ENCODE measurements around the gene ZNF821. TPM values are rescaled to one million over a fixed set of nuclear protein-coding genes. Genes with fewer than 3 reads are reported as not detected.

ZNF821 gene
- total RNA-seq, 1 donor from 2014 or later, result 10.4 TPM

GRCh38 chr16:71845639-71846430, 38.1 kb downstream of the ZNF821 start, which contains the start of gene ATXN1L:
TSS of gene ATXN1L (plus strand) at chr16:71845976. CDS start at chr16:71849741, 3,765 bp downstream.
- Histone ChIP-seq H3K4me3 (ENCODE audit: insufficient read depth, low read depth, low read length) (peak within 1 kb of the TSS; percentile 89), H3K36me3 (ENCODE audit: insufficient read depth, low read length) (peaks cover 16% of the 10 kb centered on the region), H3K9me3 (ENCODE audit: insufficient read depth, low read depth, low read length) (no peaks in the 10 kb centered on the region), H2AFZ (ENCODE audit: low read depth, low read length) (peak within 1 kb of the TSS; percentile 90), H4K20me1 (ENCODE audit: insufficient read depth, low read length) (peaks cover 28% of the 10 kb centered on the region), H3K4me2 (ENCODE audit: low read length) (peak within 1 kb of the TSS; percentile 94), H3K4me1 (ENCODE audit: insufficient read depth, low read length) (peaks cover 7% of the 10 kb centered on the region), H3K9ac (ENCODE audit: low read length) (peak within 1 kb of the TSS; percentile 98), H3K79me2 (ENCODE audit: insufficient read depth, low read length) (peaks cover 39% of the 10 kb centered on the region), H3K27ac (ENCODE audit: low read depth, low read length) (peak within 1 kb of the TSS; percentile 89), H3K27me3 (ENCODE audit: insufficient read depth, low read length) (no peaks in the 10 kb centered on the region)
- no peak for TF ChIP-seq EZH2 (IDR thresholded peaks at IDR 0.05; ENCODE audit: insufficient read depth, low read length)
- TF ChIP-seq CTCF (IDR thresholded peaks at IDR 0.05; ENCODE audit: insufficient read depth, low read depth, low read length), result no peak
- FAIRE-seq, result no peak
- DNase-seq (ENCODE audit: low read depth), result peak; percentile 76
- no peaks in the 10 kb centered on the region for H3K27me3 Mint-ChIP-seq (ENCODE audit: low read depth, unreplicated experiment)
- peaks cover 13% of the 10 kb centered on the region for H3K36me3 Mint-ChIP-seq (ENCODE audit: low read depth, unreplicated experiment)
- H3K27ac Mint-ChIP-seq (ENCODE audit: unreplicated experiment), result peak within 1 kb of the TSS; percentile 93
- H3K4me1 Mint-ChIP-seq (ENCODE audit: low read depth, unreplicated experiment), result peaks cover 8% of the 10 kb centered on the region
- no peaks in the 10 kb centered on the region for H3K9me3 Mint-ChIP-seq (ENCODE audit: unreplicated experiment)
- peak within 1 kb of the TSS; percentile 94 for H3K4me3 Mint-ChIP-seq (ENCODE audit: unreplicated experiment)

DNA sequence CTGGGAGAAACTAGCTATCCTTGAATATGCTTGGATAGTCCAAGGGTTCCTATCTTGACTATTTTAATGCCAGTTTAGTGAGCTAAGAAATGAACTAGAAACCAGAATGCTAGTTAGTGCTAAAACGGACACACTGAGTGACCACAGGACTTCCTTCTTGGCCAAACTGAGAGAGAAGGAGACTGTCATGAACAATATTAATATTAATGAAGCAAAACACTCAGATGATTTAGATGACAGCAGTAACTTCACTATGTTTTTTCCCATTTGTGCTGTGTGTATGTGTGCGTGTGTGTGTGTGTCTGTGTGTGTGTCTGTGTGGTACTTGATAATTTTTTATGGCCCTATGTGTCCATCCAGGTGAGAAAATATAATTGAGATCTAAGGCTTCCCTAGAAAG, 40.4 kb downstream of the ZNF821 start:
- H3K4me2 ChIP-seq (ENCODE audit: low read length), result no peak overlapping the region
- H3K4me3 ChIP-seq (ENCODE audit: insufficient read depth, low read depth, low read length), result no peak overlapping the region
- H3K36me3 ChIP-seq (ENCODE audit: insufficient read depth, low read length), result peaks cover 5% of the 10 kb centered on the region
- H3K9me3 ChIP-seq (ENCODE audit: insufficient read depth, low read depth, low read length), result no peaks in the 10 kb centered on the region
- peaks cover under 1% of the 10 kb centered on the region for H3K36me3 Mint-ChIP-seq (ENCODE audit: low read depth, unreplicated experiment)
- no peak overlapping the region for H2AFZ ChIP-seq (ENCODE audit: low read depth, low read length)
- peaks cover 23% of the 10 kb centered on the region for H4K20me1 ChIP-seq (ENCODE audit: insufficient read depth, low read length)
- H3K79me2 ChIP-seq (ENCODE audit: insufficient read depth, low read length), result peaks cover 28% of the 10 kb centered on the region
- no peak overlapping the region for H3K9ac ChIP-seq (ENCODE audit: low read length)
- DNase-seq (ENCODE audit: low read depth), result no peak
- no peak for FAIRE-seq
- H3K4me3 Mint-ChIP-seq (ENCODE audit: unreplicated experiment), result no peak overlapping the region
- no peak overlapping the region for H3K27ac Mint-ChIP-seq (ENCODE audit: unreplicated experiment)
- no peaks in the 10 kb centered on the region for H3K9me3 Mint-ChIP-seq (ENCODE audit: unreplicated experiment)
- H3K27ac ChIP-seq (ENCODE audit: low read depth, low read length), result no peak overlapping the region
- no peaks in the 10 kb centered on the region for H3K27me3 ChIP-seq (ENCODE audit: insufficient read depth, low read length)
- peaks cover 8% of the 10 kb centered on the region for H3K4me1 Mint-ChIP-seq (ENCODE audit: low read depth, unreplicated experiment)
- H3K4me1 ChIP-seq (ENCODE audit: insufficient read depth, low read length), result peaks cover 7% of the 10 kb centered on the region
- no peaks in the 10 kb centered on the region for H3K27me3 Mint-ChIP-seq (ENCODE audit: low read depth, unreplicated experiment)
- no peak for TF ChIP-seq CTCF (IDR thresholded peaks at IDR 0.05; ENCODE audit: insufficient read depth, low read depth, low read length)
- TF ChIP-seq EZH2 (IDR thresholded peaks at IDR 0.05; ENCODE audit: insufficient read depth, low read length), result no peak

- Histone ChIP-seq H3K27ac (ENCODE audit: low read depth, low read length) (no peak overlapping the region), H3K4me3 (ENCODE audit: insufficient read depth, low read depth, low read length) (no peak overlapping the region), H3K4me1 (ENCODE audit: insufficient read depth, low read length) (no peaks in the 10 kb centered on the region), H3K27me3 (ENCODE audit: insufficient read depth, low read length) (no peaks in the 10 kb centered on the region), H3K36me3 (ENCODE audit: insufficient read depth, low read length) (no peaks in the 10 kb centered on the region), H3K9ac (ENCODE audit: low read length) (no peak overlapping the region), H3K9me3 (ENCODE audit: insufficient read depth, low read depth, low read length) (no peaks in the 10 kb centered on the region), H3K79me2 (ENCODE audit: insufficient read depth, low read length) (no peaks in the 10 kb centered on the region), H3K4me2 (ENCODE audit: low read length) (no peak overlapping the region), H4K20me1 (ENCODE audit: insufficient read depth, low read length) (no peaks in the 10 kb centered on the region), H2AFZ (ENCODE audit: low read depth, low read length) (no peak overlapping the region)
- H3K4me1 Mint-ChIP-seq (ENCODE audit: low read depth, unreplicated experiment), result no peaks in the 10 kb centered on the region
- no peak overlapping the region for H3K4me3 Mint-ChIP-seq (ENCODE audit: unreplicated experiment)
- H3K9me3 Mint-ChIP-seq (ENCODE audit: unreplicated experiment), result no peaks in the 10 kb centered on the region
- no peak for FAIRE-seq
- no peaks in the 10 kb centered on the region for H3K36me3 Mint-ChIP-seq (ENCODE audit: low read depth, unreplicated experiment)
- TF ChIP-seq EZH2 (IDR thresholded peaks at IDR 0.05; ENCODE audit: insufficient read depth, low read length) (no peak), CTCF (IDR thresholded peaks at IDR 0.05; ENCODE audit: insufficient read depth, low read depth, low read length) (no peak)
- DNase-seq (ENCODE audit: low read depth), result no peak
- no peaks in the 10 kb centered on the region for H3K27me3 Mint-ChIP-seq (ENCODE audit: low read depth, unreplicated experiment)
- no peak overlapping the region for H3K27ac Mint-ChIP-seq (ENCODE audit: unreplicated experiment)
Measured at GRCh38 chr16:71840052-71840451, 43.9 kb downstream of the ZNF821 start.
